NCI-H1092 (cell line): Measurements from ENCODE around the gene CTSW.

Experiments
- DNase-seq: peaks from one replicate; lab custom pipeline; 2025; lab: John Stamatoyannopoulos, UW

Gene CTSW

GRCh38 chr11:65868076-65868667, 11.5 kb upstream of the CTSW start:
- peak; percentile 28 for DNase-seq

- no peak for DNase-seq
Observed at GRCh38 chr11:65868907-65869306, 10.7 kb upstream of the CTSW start.

- DNase-seq, result no peak
Observed at GRCh38 chr11:65869643-65870306, 9.9 kb upstream of the CTSW start.

GRCh38 chr11:65870307-65870658, 9.4 kb upstream of the CTSW start:
- DNase-seq, result no peak

- DNase-seq, result no peak
Observed at GRCh38 chr11:65870706-65871681, 8.6 kb upstream of the CTSW start.

GRCh38 chr11:65871811-65872548, 7.7 kb upstream of the CTSW start:
- DNase-seq, result no peak

- DNase-seq, result no peak
Observed at GRCh38 chr11:65872586-65873317, 6.9 kb upstream of the CTSW start, which contains the start of gene EFEMP2. EFEMP2 (minus strand) TSS chr11:65872800; CDS start chr11:65872354, 446 bp downstream.

GRCh38 chr11:65873318-65874156, 6.1 kb upstream of the CTSW start:
- peak; percentile 87 for DNase-seq

- DNase-seq, result no peak
Observed at GRCh38 chr11:65880027-65880426, 390 bp downstream of the CTSW start.

- no peak for DNase-seq
Observed at GRCh38 chr11:65880844-65881421, 1.3 kb downstream of the CTSW start.

GRCh38 chr11:65882120-65883057, 2.8 kb downstream of the CTSW start:
- DNase-seq, result no peak

- DNase-seq, result no peak
Observed at GRCh38 chr11:65883058-65883761, 3.6 kb downstream of the CTSW start.

- DNase-seq, result no peak
Observed at GRCh38 chr11:65883786-65884715, 4.4 kb downstream of the CTSW start.

- DNase-seq, result peak; percentile 69
Observed at GRCh38 chr11:65884716-65885092, 5.1 kb downstream of the CTSW start.

GRCh38 chr11:65885231-65885630, 5.6 kb downstream of the CTSW start:
- no peak for DNase-seq

- DNase-seq, result no peak
Observed at GRCh38 chr11:65885808-65886536, 6.3 kb downstream of the CTSW start.
